Naive B cell (primary cell): Measurements from ENCODE around the gene RER1. TPM values are rescaled to one million over a fixed set of nuclear protein-coding genes. Genes with fewer than 3 reads are reported as not detected.

ENCODE experiments used
- ATAC-seq, 2 donors: fragments of 150-1000 bp; cut with Tn5 transposase; 2 replicates each; pipeline ENCODE4 v1.10.0; 2021; ENCODE audit warnings: low read depth in 2 of 2, mild to moderate bottlenecking in 2 of 2, moderate library complexity in 2 of 2
- DNase-seq: peaks from one replicate; pipeline ENCODE4 v3.0.0; 2022
- H3K27ac Mint-ChIP-seq, 6 donors: one replicate each; pipeline ENCODE4 v1.8.0; 2020 to 2022; ENCODE audit warnings: mild to moderate bottlenecking in 6 of 6, mixed read lengths in 6 of 6, moderate library complexity in 5 of 6, inconsistent platforms in 2 of 6
- H3K27me3 Mint-ChIP-seq, 3 donors: one replicate each; pipeline ENCODE4 v1.8.0; 2021 to 2022; ENCODE audit warnings: mixed read lengths in 3 of 3, mild to moderate bottlenecking in 1 of 3
- H3K36me3 Mint-ChIP-seq, 2 donors: one replicate each; pipeline ENCODE4 v1.8.0; 2020 to 2022; ENCODE audit warnings: mixed read lengths in 2 of 2, inconsistent platforms in 1 of 2, mild to moderate bottlenecking in 1 of 2
- H3K4me1 Mint-ChIP-seq, 3 donors: one replicate each; pipeline ENCODE4 v1.8.0; 2020 to 2022; ENCODE audit warnings: mixed read lengths in 3 of 3, inconsistent platforms in 1 of 3, mild to moderate bottlenecking in 1 of 3, moderate library complexity in 1 of 3
- H3K4me3 Mint-ChIP-seq, 8 donors: one replicate each; pipeline ENCODE4 v1.8.0; 2020 to 2022; ENCODE audit warnings: mild to moderate bottlenecking in 8 of 8, mixed read lengths in 8 of 8, moderate library complexity in 8 of 8, inconsistent platforms in 2 of 8
- H3K9me3 Mint-ChIP-seq, 7 donors: one replicate each; pipeline ENCODE4 v1.8.0; 2020 to 2022; ENCODE audit warnings: mixed read lengths in 7 of 7, mild to moderate bottlenecking in 5 of 7, inconsistent platforms in 2 of 7, moderate library complexity in 1 of 7
- polyA plus RNA-seq, 6 donors: library from polyadenylated mRNA; unstranded; fragments of 300-500 nt; fragmentation: Illumina TruSeq; gene quantifications; one replicate each; pipeline ENCODE4 v1.2.3, GENCODE V29; 2021; ENCODE audit warnings: low read depth in 6 of 6

RER1 gene
- polyA plus RNA-seq, 6 donors from 2014 or later = 116 to 129 (median 121) TPM

DNA sequence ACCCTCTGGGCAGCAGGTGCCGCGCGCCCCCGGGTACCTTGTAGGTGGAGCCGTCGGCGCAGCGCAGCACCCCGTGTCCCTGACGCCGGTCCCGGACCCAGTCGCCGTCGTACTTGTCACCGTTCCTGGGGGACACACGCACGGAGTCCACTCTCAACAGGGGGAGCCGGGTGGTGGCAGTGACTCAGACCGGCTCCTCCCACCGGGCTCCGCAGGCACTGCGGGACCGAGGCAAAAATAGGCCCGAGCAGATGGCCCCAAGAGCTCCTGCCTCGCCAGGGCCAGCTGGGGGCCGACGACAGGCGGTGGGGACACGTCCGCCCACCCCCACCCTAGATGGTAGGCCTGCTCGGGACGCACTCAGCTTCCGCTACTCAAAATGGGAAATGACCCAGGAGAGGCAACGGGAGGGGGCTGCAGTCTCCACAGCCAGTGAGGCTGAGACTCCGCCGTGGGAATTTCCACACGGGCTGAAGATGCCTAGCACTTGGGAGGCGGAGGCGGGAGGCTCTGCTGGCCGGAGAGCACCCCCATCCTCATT is 6.6 kb upstream of the RER1 start:
- H3K27me3 Mint-ChIP-seq = no peaks in the 10 kb centered on the region
- no peaks in the 10 kb centered on the region for H3K9me3 Mint-ChIP-seq
- ATAC-seq (no peak), DNase-seq (no peak)
- no peak overlapping the region for H3K4me3 Mint-ChIP-seq
- no peak overlapping the region for H3K27ac Mint-ChIP-seq
- no peaks in the 10 kb centered on the region for H3K36me3 Mint-ChIP-seq
- H3K4me1 Mint-ChIP-seq = peaks cover 3 to 13% (median 9%) of the 10 kb centered on the region in 3 donors

DNA sequence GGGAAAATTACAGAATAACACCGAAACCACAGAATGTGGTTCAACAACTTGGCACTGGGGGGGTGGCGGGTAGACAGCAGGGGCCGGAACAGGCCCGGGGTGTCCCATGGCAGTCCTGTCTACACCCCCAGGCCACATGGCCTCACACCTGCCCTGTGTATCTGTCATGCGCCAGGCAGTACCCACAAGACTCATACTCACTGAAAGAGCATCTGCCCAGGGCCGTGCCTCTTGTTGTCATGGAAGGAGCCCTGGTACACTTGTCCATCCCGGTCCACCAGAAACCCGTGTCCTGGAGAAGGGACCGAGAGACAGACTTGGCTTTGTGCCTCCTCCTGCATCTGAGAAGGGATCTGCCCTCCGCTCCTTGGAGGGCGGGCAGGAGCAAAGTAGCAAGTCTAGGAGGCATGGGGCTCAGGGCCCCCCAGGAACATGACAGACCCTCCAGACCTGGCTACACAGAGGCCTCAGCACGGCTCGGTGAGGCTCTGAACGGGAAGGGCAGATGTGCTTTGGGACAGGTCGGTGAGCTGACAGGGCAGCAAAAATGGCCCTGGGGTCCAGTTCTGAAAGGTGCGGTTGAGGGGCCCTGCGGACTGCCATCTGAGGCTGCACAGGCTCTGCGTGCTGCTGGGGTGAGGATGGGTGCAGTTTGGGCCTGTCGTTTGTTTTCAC is 5.9 kb upstream of the RER1 start:
- Mint-ChIP-seq H3K27me3 (no peaks in the 10 kb centered on the region), H3K4me3 (peak overlapping the region in 1 of 8 donors; percentile 47), H3K9me3 (no peaks in the 10 kb centered on the region), H3K4me1 (peaks cover 10 to 13% (median 12%) of the 10 kb centered on the region in 3 donors), H3K27ac (peak overlapping the region in 1 of 6 donors; percentile 37), H3K36me3 (no peaks in the 10 kb centered on the region)
- DNase-seq (no peak), ATAC-seq (no peak)

DNA sequence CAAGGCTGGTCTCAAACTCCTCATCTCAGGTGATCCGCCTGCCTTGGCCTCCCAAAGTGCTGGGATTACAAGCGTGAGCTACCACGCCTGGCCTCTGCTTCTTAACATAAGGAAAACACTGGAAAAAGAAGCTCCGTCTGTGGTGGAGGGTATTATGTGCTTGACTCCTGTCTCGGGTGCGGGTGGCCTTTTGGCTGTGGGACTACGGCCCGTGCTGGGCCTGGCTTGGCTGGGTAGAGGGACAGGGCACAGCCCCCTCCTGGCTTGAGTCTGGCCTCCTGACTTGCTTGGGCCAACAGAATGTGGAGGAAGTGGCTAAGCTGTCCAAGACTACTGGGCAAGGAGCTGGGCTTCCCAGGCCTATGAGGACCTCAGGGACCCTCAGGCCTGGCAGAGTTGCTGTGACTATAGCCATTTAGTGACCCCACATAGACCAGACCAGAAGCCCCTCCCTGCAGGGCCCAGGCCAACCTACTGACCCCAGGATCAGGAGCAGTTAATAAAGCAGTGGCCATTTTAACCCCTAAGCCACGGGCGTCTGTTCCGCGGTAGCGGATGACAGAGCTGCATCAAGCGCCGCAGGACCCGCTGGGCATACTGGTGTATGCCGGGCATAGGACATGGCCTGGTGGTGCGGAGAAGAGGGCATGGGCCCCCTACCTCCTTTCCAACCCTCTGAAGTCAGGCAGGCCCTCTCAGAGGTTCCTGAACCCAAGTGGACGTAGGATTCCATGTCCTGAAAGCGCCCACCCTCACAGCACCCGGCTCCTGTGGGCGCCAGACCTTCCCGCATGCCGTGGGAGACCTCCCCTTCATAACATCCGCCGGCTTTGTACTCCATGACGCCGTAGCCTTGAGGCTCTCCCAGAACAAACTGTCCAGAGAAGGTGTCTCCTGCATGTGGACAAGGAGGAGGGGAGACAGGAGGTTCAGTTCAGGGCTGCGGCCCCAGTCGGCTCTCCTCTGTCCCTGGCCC is 4.7 kb upstream of the RER1 start:
- DNase-seq = no peak
- H3K4me3 Mint-ChIP-seq = peak overlapping the region in 2 of 8 donors; percentile 20 to 44

DNA sequence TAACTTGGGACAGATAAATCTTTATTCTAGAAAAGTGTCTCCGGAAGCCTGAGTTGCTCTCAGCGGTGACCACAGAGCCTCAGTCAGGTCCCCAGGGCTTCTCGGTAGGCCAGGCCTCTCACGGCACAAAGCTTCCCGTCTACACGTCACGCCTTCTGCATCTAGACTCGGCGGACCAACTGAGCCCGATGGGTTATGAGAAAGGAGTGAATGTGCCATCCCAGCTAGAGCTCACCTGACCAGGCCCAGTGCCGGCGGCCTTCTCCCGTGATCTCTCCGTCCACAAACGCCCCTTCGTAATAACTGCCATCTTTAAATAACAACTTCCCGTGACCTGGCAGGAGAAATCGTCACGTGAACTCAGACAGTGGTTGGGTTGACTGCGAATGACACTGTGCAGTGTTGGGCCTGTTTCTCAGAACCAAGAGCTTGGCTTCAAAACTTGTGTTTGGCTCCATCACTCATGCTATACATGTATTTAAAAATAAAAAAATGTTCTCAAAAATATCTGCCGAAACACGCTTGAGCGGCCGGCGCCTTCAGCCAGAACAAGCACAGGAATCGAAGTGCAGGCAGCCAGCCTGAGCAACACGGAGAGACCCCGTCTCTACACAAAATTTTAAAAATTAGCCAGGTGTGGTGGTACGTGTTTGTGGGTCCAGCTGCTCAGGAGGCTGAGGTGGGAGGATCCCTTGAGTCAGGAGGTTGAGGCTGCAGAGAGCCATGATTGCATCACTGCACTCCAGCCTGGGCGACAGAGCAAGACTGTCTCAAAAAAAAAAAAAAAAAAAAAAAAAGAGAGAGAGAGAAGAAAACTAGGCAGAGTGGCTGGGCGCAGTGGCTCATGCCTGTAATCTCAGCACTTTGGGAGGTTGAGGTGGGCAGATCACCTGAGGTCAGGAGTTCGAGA is 3.4 kb upstream of the RER1 start:
- Mint-ChIP-seq H3K27ac (peak overlapping the region in 5 of 6 donors; percentile 33 to 78 (median 66)), H3K9me3 (no peaks in the 10 kb centered on the region), H3K27me3 (no peaks in the 10 kb centered on the region), H3K4me3 (peak overlapping the region in 4 of 8 donors; percentile 32 to 52 (median 40)), H3K4me1 (peaks cover 20 to 24% (median 23%) of the 10 kb centered on the region in 3 donors), H3K36me3 (no peaks in the 10 kb centered on the region)
- DNase-seq (no peak), ATAC-seq (no peak)

More for the DNA sequence above, 4.7 kb upstream of the RER1 start:
- no peaks in the 10 kb centered on the region for H3K36me3 Mint-ChIP-seq
- ATAC-seq = no peak
- H3K27ac Mint-ChIP-seq = peak overlapping the region in 1 of 6 donors; percentile 69
- H3K4me1 Mint-ChIP-seq = peaks cover 10 to 13% (median 12%) of the 10 kb centered on the region in 3 donors
- H3K27me3 Mint-ChIP-seq = no peaks in the 10 kb centered on the region
- H3K9me3 Mint-ChIP-seq = no peaks in the 10 kb centered on the region

DNA sequence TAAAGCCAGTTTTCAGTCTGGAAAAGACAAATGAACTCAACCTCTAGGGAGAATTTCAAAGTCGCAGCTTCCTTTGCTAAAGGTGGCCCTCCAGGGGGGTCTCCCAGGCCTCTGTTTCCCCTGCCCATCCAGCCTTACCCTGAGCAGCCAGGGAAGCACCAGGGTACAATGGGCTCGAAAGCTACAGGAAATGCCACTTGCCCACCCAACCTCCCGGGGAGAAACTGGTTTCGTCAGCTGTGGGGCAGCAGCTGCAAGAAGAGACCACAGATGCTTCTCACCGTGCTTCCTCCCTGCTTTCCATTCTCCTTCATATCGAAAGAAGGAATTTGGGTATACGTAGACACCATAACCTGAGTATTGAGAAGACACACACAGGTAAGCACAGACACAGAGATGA is 2.0 kb upstream of the RER1 start:
- ATAC-seq = no peak
- peak overlapping the region in 2 of 6 donors; percentile 57 to 69 for H3K27ac Mint-ChIP-seq

DNA sequence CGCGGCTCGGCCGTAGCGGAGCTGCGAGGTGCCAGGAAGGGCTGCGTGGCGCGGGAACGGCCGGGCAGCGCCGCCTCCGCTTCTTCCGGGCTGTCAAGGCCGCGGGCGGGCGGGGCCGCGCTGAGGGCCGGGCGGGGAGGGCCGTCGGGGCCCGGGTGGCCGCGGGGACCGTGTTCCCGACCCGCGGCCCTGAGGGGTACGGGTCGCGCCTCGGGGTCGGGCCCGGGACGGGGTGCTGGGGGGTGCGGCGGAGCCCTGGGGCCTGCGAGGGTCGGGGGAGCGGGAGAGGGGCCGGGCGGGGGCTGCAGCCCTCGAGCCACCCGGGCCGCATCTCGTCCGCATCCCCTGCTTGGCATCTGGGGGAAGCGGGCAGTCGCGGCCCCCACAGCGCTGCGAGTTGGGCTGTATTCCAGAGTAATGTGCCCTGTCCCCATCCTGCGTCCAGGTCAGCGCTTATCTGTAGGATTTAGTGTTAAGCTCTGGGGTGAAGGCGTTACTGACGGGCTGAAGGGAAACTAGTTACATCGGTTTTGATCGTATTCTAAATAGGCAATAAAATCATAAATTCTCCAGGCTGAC is 379 bp downstream of the RER1 start:
- peaks cover 0 to 2% of the 10 kb centered on the region in 2 donors for H3K36me3 Mint-ChIP-seq
- H3K27ac Mint-ChIP-seq = peak overlapping the region in 4 of 6 donors; percentile 69 to 91 (median 81)
- DNase-seq (no peak), ATAC-seq (peak; percentile 4 to 5)
- H3K4me3 Mint-ChIP-seq = peak overlapping the region; percentile 88 to 95 (median 90)
- no peaks in the 10 kb centered on the region for H3K27me3 Mint-ChIP-seq
- H3K4me1 Mint-ChIP-seq = peaks cover 33 to 43% (median 40%) of the 10 kb centered on the region in 3 donors
- no peaks in the 10 kb centered on the region for H3K9me3 Mint-ChIP-seq

More for the DNA sequence above, 2.0 kb upstream of the RER1 start:
- Mint-ChIP-seq H3K36me3 (no peaks in the 10 kb centered on the region), H3K27me3 (no peaks in the 10 kb centered on the region), H3K9me3 (no peaks in the 10 kb centered on the region), H3K4me1 (peaks cover 29 to 34% (median 32%) of the 10 kb centered on the region in 3 donors), H3K4me3 (peak overlapping the region in 7 of 8 donors; percentile 74 to 91 (median 88))
- DNase-seq = no peak

DNA sequence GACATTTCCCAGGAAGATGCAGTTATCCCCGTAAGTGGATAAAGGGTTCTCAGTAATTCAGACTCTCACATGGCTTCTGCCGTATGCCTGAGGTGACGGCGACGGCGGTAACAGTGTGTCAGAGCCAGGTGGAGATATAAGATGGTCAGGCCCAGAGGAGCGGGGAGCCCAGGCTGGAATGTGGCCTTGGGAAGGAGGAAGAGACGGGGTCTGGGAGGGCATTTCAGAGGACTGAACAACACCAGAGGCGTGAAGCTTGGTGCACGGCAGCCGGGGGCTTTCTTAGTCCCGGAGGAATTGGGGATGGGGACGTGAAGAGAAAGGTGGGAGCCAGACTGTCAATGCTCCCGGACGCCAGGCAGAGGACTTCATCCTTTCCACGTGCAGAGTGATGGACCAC is 1.0 kb downstream of the RER1 start:
- DNase-seq (no peak), ATAC-seq (no peak)
- Mint-ChIP-seq H3K4me1 (peaks cover 33 to 45% (median 40%) of the 10 kb centered on the region in 3 donors), H3K27me3 (no peaks in the 10 kb centered on the region), H3K4me3 (peak overlapping the region; percentile 73 to 94 (median 88)), H3K27ac (peak overlapping the region in 5 of 6 donors; percentile 24 to 91 (median 83)), H3K9me3 (no peaks in the 10 kb centered on the region), H3K36me3 (peaks cover 0 to 4% of the 10 kb centered on the region in 2 donors)

DNA sequence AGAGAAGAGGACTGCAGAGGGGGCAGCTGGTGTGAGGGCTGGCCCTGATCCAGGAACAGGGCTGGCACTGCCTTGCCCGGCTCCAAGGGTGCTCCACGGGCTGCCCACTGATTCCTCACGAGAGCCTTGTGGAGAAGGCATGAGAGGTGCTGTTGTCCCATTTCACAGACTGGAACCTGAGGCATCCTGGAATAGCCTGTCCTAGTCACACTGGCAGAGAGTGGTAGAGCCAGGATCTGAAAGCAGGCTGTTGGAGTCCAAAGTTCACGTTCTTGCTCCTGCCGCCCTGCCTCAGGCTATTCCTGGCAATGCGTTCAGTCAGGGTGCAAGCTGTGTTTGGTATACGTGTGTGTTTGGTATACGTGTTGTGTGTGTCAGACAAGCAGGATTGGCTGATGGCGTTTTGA is 1.8 kb downstream of the RER1 start:
- Mint-ChIP-seq H3K36me3 (peaks cover 0 to 4% of the 10 kb centered on the region in 2 donors), H3K9me3 (no peaks in the 10 kb centered on the region), H3K4me1 (peaks cover 33 to 45% (median 40%) of the 10 kb centered on the region in 3 donors), H3K27me3 (no peaks in the 10 kb centered on the region), H3K27ac (peak overlapping the region; percentile 44 to 88 (median 60)), H3K4me3 (peak overlapping the region in 6 of 8 donors; percentile 87 to 94 (median 88))
- no peak for ATAC-seq
- DNase-seq = no peak

DNA sequence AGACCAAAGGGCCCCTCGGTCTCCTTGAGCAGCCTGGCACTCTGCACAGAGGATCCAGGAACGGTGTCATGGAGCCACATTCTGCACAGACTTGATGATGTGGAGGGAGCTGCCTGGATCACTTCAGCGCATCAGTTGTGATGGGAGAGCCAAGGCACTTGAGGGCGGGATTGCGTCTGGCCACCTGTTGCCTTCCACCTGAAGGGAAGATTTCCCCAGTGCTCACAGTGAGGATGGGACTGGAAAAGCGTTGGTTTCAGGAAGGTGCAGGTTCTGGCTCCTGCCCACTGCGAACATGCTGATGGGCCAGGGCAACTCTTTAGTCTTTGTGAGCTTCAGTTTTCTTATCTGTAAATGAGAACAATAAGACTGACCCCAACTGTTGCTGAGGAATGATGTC is 2.6 kb downstream of the RER1 start:
- H3K27ac Mint-ChIP-seq = peak overlapping the region in 3 of 6 donors; percentile 63 to 91 (median 69)
- H3K9me3 Mint-ChIP-seq = no peaks in the 10 kb centered on the region
- no peak for ATAC-seq
- H3K27me3 Mint-ChIP-seq = no peaks in the 10 kb centered on the region
- peaks cover 4 to 6% of the 10 kb centered on the region in 2 donors for H3K36me3 Mint-ChIP-seq
- peak overlapping the region in 3 of 8 donors; percentile 49 to 91 (median 69) for H3K4me3 Mint-ChIP-seq
- no peak for DNase-seq
- H3K4me1 Mint-ChIP-seq = peaks cover 33 to 48% (median 42%) of the 10 kb centered on the region in 3 donors

DNA sequence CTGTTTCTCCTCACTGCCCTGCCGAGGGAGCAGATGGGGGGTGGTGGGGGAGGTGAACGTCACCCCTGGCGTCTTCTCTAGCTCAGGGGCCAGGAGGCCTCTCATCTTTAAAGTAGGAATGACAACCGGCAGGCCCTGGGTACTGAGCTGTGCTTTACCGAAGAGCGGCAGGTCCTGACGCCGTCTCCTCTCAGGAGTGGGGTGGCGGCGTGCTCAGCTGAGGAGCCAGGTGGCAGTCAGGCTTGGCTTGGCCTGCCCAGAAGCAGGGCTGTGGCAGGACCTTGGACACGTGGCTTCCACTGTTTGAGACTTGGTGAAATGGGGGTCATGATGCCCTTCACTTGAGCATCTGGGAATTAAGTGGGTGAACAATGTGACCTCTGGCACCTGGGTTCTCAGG is 3.1 kb downstream of the RER1 start:
- H3K27me3 Mint-ChIP-seq = no peaks in the 10 kb centered on the region
- H3K27ac Mint-ChIP-seq = peak overlapping the region in 4 of 6 donors; percentile 24 to 79 (median 68)
- H3K4me3 Mint-ChIP-seq = peak overlapping the region in 3 of 8 donors; percentile 16 to 91 (median 54)
- DNase-seq = no peak
- no peaks in the 10 kb centered on the region for H3K9me3 Mint-ChIP-seq
- no peak for ATAC-seq
- peaks cover 33 to 49% (median 46%) of the 10 kb centered on the region in 3 donors for H3K4me1 Mint-ChIP-seq
- H3K36me3 Mint-ChIP-seq = peaks cover 7 to 10% of the 10 kb centered on the region in 2 donors

DNA sequence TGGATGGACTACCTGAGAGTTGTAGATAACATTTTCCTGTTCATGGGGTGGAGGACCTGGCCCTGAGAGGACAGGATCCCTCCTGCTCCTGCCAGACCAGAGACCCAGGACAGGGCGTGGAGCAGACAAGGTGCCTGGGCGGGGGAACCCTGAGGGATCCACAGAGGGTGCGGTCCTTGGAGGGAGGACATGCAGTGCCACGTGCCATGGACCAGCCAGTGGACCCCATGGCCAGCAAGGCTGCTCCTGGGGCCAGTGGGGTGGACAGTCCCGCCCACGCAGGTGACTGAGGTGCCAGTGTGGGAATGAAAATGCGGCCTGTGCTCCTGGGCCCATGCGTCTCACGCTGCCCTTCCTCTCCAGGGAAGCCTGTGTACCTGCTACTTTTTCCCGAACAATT is 3.6 kb downstream of the RER1 start:
- Mint-ChIP-seq H3K27ac (peak overlapping the region in 4 of 6 donors; percentile 24 to 79 (median 68)), H3K4me1 (peaks cover 28 to 45% (median 41%) of the 10 kb centered on the region in 3 donors), H3K4me3 (peak overlapping the region in 2 of 8 donors; percentile 54 to 64), H3K9me3 (no peaks in the 10 kb centered on the region), H3K36me3 (peaks cover 7 to 10% of the 10 kb centered on the region in 2 donors), H3K27me3 (no peaks in the 10 kb centered on the region)
- DNase-seq (no peak), ATAC-seq (no peak)

DNA sequence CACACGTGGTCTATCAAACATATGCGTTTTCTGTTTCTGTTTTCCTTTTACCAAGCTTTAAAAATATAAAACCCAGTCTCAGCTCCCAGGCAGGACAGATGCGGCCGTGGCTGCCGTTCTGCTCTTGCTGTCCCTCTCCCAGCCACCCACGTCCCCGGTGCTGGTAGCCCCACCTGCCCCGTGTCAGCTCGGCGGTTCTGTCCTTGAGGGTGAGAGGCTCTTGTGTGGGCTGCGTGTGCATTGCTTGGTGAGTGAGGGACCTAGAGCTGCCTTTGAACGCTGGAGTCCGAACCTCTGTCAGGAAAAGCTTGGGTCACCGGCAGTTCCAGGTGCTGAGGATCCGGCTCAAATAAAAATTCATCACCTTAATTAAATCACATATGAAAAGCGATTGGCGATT is 4.4 kb downstream of the RER1 start:
- no peaks in the 10 kb centered on the region for H3K9me3 Mint-ChIP-seq
- H3K4me3 Mint-ChIP-seq = peak overlapping the region in 1 of 8 donors; percentile 64
- H3K27ac Mint-ChIP-seq = no peak overlapping the region
- H3K27me3 Mint-ChIP-seq = no peaks in the 10 kb centered on the region
- H3K4me1 Mint-ChIP-seq = peaks cover 30 to 41% (median 36%) of the 10 kb centered on the region in 3 donors
- no peak for ATAC-seq
- DNase-seq = no peak
- peaks cover 7 to 10% of the 10 kb centered on the region in 2 donors for H3K36me3 Mint-ChIP-seq
